Measurements from ENCODE around the gene FA2H. TPM values are rescaled to one million over a fixed set of nuclear protein-coding genes. Genes with fewer than 3 reads are reported as not detected.

Gene FA2H
- total and polyA plus RNA-seq, 10 of the 15 experiments (the other 5 are each of a cell fraction or from before 2014, with no cell fraction given): 0.05 to 0.73 (median 0.51) TPM; not detected in 3

DNA sequence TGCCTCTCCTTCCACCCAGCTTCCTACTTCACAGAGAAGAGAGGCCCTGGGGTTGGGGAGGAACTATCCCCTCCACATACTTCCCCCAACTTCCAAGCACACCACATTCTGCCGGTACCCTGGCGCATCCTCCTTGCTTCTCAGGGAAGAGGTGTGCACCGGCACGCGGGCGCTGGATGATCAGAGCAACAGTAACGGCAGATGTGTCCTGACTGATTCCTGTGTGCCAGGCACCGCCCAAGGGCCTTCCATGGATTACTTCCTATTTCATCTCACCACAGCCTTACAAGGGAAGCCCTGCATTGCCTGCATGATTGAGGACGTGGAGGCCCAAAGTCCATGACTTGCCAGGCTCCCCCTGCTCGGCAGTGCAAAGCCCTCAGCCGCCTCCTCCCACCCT lies 52.9 kb downstream of the FA2H start:
- FAIRE-seq (no peak), ATAC-seq (no peak), DNase-seq (ENCODE audit: low read depth, low spot score) (no peak)
- RAD21 ChIA-PET (ENCODE audit: unreplicated experiment): no interaction called here
- POLR2A ChIA-PET: no interaction called here
- H3K27me3 ChIP-seq (replicated peaks in 1 of 2; ENCODE audit: control insufficient read depth in 2 of 2, insufficient read depth in 2 of 2, low read length in 1 of 2): no peaks in the 10 kb centered on the region; a peak in 1 of 4 replicates
- no peak overlapping the region for H3K9ac ChIP-seq (ENCODE audit: control insufficient read depth, insufficient read depth, low read length)
- no peaks in the 10 kb centered on the region for H3K4me1 ChIP-seq (ENCODE audit: control insufficient read depth, insufficient read depth, low read length)
- no peak overlapping the region for H3K27ac ChIP-seq (ENCODE audit: control insufficient read depth, insufficient read depth)
- intact Hi-C loops (cut with micrococcal nuclease; ENCODE audit: unreplicated experiment) (no loop called here), in situ Hi-C loops (cut with MboI) (no loop called here)
- CTCF ChIA-PET: interaction anchor here (3.4 kb wide), 1 partner anchor 141 kb away, joined by 12 read pairs; no protein-coding TSS in a partner anchor
- H3K36me3 ChIP-seq (ENCODE audit: control insufficient read depth in 2 of 2, insufficient read depth in 2 of 2, low read length in 1 of 2): no peaks in the 10 kb centered on the region
- no TSS peak for BruUV-seq (replicated peaks)
- no peak overlapping the region for H3K4me3 ChIP-seq
- H4K20me1 ChIP-seq (ENCODE audit: control insufficient read depth, insufficient read depth): no peaks in the 10 kb centered on the region
- no peaks in the 10 kb centered on the region for H3K79me2 ChIP-seq (ENCODE audit: control insufficient read depth, insufficient read depth, low read length)
- SMC1A ChIA-PET (ENCODE audit: uncharacterized antibody, unreplicated experiment): interaction anchor here (0.5 to 0.8 kb wide), 3 partner anchors 9 to 447 kb away, joined by 3 read pairs; no protein-coding TSS in a partner anchor
- peaks cover under 1% of the 10 kb centered on the region; the same call in 1 of the 3 replicates for H3K9me3 ChIP-seq (replicated peaks; ENCODE audit: control insufficient read depth, insufficient read depth, low read length)
- H3K4me2 ChIP-seq (ENCODE audit: control insufficient read depth, insufficient read depth): no peak overlapping the region
- H2AFZ ChIP-seq (ENCODE audit: control insufficient read depth, low read depth, low read length): no peak overlapping the region
- 75% methylated on average over 9 of the region's 11 CpGs for WGBS (ENCODE audit: insufficient coverage, insufficient replicate concordance, low lambda C conversion rate, missing lambda C conversion rate)
- TF ChIP-seq YY1 (IDR thresholded peaks at IDR 0.05; ENCODE audit: low read depth, low read length) (no peak), BRCA1 (IDR thresholded peaks at IDR 0.05; ENCODE audit: low read depth, low read length) (no peak), CBFB (IDR thresholded peaks at IDR 0.05; ENCODE audit: low read depth) (no peak), HDGF (IDR thresholded peaks at IDR 0.05) (no peak), SIN3A (IDR thresholded peaks at IDR 0.05; ENCODE audit: low read depth, low read length) (no peak), SMAD5 (IDR thresholded peaks at IDR 0.05; ENCODE audit: low read depth) (no peak), PRDM15 (CRISPR knock-in tag; IDR thresholded peaks at IDR 0.05) (no peak), MTA3 (IDR thresholded peaks at IDR 0.05; ENCODE audit: borderline replicate concordance, low read length) (no peak), PAX5 (IDR thresholded peaks at IDR 0.05; ENCODE audit: borderline replicate concordance, low read depth, low read length) (no peak), ZBTB11 (CRISPR knock-in tag; IDR thresholded peaks at IDR 0.05) (no peak), NFIC (IDR thresholded peaks at IDR 0.05; ENCODE audit: low read depth, low read length) (no peak), FOXK2 (IDR thresholded peaks at IDR 0.05) (no peak), RAD51 (IDR thresholded peaks at IDR 0.05) (no peak)
- TF ChIP-seq, protein P1, sequence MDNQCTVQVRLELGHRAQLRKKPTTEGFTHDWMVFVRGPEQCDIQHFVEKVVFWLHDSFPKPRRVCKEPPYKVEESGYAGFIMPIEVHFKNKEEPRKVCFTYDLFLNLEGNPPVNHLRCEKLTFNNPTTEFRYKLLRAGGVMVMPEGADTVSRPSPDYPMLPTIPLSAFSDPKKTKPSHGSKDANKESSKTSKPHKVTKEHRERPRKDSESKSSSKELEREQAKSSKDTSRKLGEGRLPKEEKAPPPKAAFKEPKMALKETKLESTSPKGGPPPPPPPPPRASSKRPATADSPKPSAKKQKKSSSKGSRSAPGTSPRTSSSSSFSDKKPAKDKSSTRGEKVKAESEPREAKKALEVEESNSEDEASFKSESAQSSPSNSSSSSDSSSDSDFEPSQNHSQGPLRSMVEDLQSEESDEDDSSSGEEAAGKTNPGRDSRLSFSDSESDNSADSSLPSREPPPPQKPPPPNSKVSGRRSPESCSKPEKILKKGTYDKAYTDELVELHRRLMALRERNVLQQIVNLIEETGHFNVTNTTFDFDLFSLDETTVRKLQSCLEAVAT (IDR thresholded peaks at IDR 0.05): no peak
